K562 treated with DMSO at 1 percent for 4 hours (cell line): Measurements from ENCODE around the gene CHPT1. TPM values are rescaled to one million over a fixed set of nuclear protein-coding genes. Genes with fewer than 3 reads are reported as not detected.

Experiments
- total RNA-seq: library from RNA; unstranded; fragments of 300-600 nt; gene quantifications from 2 replicates; pipeline ENCODE4 v1.2.3, GENCODE V29; 2022; ENCODE audit not compliant: insufficient read depth

Gene CHPT1
- 81.5 and 105 TPM in 2 replicates for total RNA-seq

GRCh38 chr12:101697197-101697929 is at the start of gene CHPT1:
TSS of gene CHPT1 (plus strand) at chr12:101697640. CDS start at chr12:101697862, 222 bp downstream.

GRCh38 chr12:101738920-101739665 is 41.7 kb downstream of the CHPT1 start, which contains the start of gene SYCP3:
TSS of gene SYCP3 (minus strand) at chr12:101739462. CDS start at chr12:101737935, 1,527 bp downstream.

Other genes with a start within 250 kb of the CHPT1 start
- gene SPIC, start 222.3 kb upstream of the CHPT1 start, total RNA-seq = not detected in 2 replicates
- not detected in 2 replicates for gene MYBPC1, start 102.7 kb upstream of the CHPT1 start, total RNA-seq
- not detected in 2 replicates for gene SYCP3, start 41.8 kb downstream of the CHPT1 start, total RNA-seq
- gene GNPTAB, start 133.3 kb downstream of the CHPT1 start, total RNA-seq = 12.7 and 13.7 TPM in 2 replicates
- 7.2 and 14.7 TPM in 2 replicates for gene DRAM1, start 179.9 kb downstream of the CHPT1 start, total RNA-seq